ENCODE data around the gene ESYT1. TPM values are rescaled to one million over a fixed set of nuclear protein-coding genes. Genes with fewer than 3 reads are reported as not detected.

The ESYT1 gene, protein sequence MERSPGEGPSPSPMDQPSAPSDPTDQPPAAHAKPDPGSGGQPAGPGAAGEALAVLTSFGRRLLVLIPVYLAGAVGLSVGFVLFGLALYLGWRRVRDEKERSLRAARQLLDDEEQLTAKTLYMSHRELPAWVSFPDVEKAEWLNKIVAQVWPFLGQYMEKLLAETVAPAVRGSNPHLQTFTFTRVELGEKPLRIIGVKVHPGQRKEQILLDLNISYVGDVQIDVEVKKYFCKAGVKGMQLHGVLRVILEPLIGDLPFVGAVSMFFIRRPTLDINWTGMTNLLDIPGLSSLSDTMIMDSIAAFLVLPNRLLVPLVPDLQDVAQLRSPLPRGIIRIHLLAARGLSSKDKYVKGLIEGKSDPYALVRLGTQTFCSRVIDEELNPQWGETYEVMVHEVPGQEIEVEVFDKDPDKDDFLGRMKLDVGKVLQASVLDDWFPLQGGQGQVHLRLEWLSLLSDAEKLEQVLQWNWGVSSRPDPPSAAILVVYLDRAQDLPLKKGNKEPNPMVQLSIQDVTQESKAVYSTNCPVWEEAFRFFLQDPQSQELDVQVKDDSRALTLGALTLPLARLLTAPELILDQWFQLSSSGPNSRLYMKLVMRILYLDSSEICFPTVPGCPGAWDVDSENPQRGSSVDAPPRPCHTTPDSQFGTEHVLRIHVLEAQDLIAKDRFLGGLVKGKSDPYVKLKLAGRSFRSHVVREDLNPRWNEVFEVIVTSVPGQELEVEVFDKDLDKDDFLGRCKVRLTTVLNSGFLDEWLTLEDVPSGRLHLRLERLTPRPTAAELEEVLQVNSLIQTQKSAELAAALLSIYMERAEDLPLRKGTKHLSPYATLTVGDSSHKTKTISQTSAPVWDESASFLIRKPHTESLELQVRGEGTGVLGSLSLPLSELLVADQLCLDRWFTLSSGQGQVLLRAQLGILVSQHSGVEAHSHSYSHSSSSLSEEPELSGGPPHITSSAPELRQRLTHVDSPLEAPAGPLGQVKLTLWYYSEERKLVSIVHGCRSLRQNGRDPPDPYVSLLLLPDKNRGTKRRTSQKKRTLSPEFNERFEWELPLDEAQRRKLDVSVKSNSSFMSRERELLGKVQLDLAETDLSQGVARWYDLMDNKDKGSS
- total RNA-seq (10 to 100 TPM; 72.6 to 76.6 TPM), polyA plus RNA-seq (ENCODE audit: insufficient read length in 2 of 2) (10 to 100 TPM; 42.6 to 49.7 TPM)
- long read RNA-seq, donor 1, full-length matches to known transcripts, result 11 of 34 reads
- long read RNA-seq, donor 1, partial matches to known transcripts, result 23 of 34 reads
- long read RNA-seq, donor 1, other reads (novel, unspliced or antisense), result 0 of 34 reads
- long read RNA-seq, donor 2, full-length matches to known transcripts, result 1 of 1 reads
- long read RNA-seq, donor 2, partial matches to known transcripts, result 0 of 1 reads
- long read RNA-seq, donor 2, other reads (novel, unspliced or antisense), result 0 of 1 reads
- long read RNA-seq, donor 3, full-length matches to known transcripts, result 3 of 3 reads
- long read RNA-seq, donor 3, partial matches to known transcripts, result 0 of 3 reads
- long read RNA-seq, donor 3, other reads (novel, unspliced or antisense), result 0 of 3 reads
- long read RNA-seq, donor 4, full-length matches to known transcripts, result 15 of 99 reads
- long read RNA-seq, donor 4, partial matches to known transcripts, result 84 of 99 reads
- long read RNA-seq, donor 4, other reads (novel, unspliced or antisense), result 0 of 99 reads

- peak within 1 kb of the TSS; percentile 92 for H3K27ac ChIP-seq (ENCODE audit: low read depth, low read length)
- DNase-seq (ENCODE audit: low read depth in 4 of 6, low spot score in 6 of 6), result peak in 5 of 6 donors; percentile 95 to 100 (median 98)
- no peaks in the 10 kb centered on the region for H3K9me3 ChIP-seq (ENCODE audit: control insufficient read depth, insufficient read depth, low read length)
- under 1% methylated on average over 48 of the region's 49 CpGs for WGBS (ENCODE audit: insufficient coverage)
- no peaks in the 10 kb centered on the region for H3K27me3 ChIP-seq (ENCODE audit: control insufficient read depth, insufficient read depth, low read length)
- H3K4me1 ChIP-seq (ENCODE audit: control insufficient read depth, insufficient read depth, low read length), result peaks cover 30% of the 10 kb centered on the region
- H3K4me3 ChIP-seq (ENCODE audit: low read depth, low read length), result peak within 1 kb of the TSS; percentile 91
- peaks cover 35% of the 10 kb centered on the region for H3K36me3 ChIP-seq (ENCODE audit: control insufficient read depth, insufficient read depth, low read length)
Measured at GRCh38 chr12:56127888-56128669, at the start of gene ESYT1. Gene ESYT1, plus strand, starts transcription at chr12:56128267. Its CDS starts 53 bp downstream, at chr12:56128320.

DNA sequence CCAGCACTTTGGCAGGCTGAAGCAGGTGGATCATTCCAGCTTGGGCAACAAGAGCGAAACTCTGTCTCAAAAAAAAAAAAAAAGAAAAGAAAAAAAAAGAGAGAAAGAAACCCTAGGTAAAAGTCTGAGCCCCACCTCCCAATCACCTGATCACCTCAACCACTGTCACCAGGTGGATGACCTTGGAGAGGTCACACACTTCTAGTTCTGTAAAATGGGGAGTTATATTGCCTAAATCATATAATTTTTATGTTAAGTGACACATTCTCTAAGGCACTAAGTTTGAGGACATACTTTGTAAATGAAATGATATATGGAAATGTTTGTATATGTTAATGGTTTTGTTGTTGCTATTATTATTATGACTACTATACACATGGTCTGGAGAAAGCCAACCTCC, 49.6 kb upstream of the ESYT1 start:
- H3K9me3 ChIP-seq (ENCODE audit: control insufficient read depth, insufficient read depth, low read length), result no peaks in the 10 kb centered on the region
- WGBS (ENCODE audit: insufficient coverage), result no CpG with 5 or more reads among the region's 1 CpG
- peaks cover 31% of the 10 kb centered on the region for H3K27me3 ChIP-seq (ENCODE audit: control insufficient read depth, insufficient read depth, low read length)
- H3K4me1 ChIP-seq (ENCODE audit: control insufficient read depth, insufficient read depth, low read length), result peaks cover 35% of the 10 kb centered on the region
- no peaks in the 10 kb centered on the region for H3K36me3 ChIP-seq (ENCODE audit: control insufficient read depth, insufficient read depth, low read length)
- DNase-seq (ENCODE audit: low read depth in 4 of 6, low spot score in 6 of 6), result no peak
- H3K4me3 ChIP-seq (ENCODE audit: low read depth, low read length), result peak overlapping the region; percentile 78
- H3K27ac ChIP-seq (ENCODE audit: low read depth, low read length), result peak overlapping the region; percentile 88

DNA sequence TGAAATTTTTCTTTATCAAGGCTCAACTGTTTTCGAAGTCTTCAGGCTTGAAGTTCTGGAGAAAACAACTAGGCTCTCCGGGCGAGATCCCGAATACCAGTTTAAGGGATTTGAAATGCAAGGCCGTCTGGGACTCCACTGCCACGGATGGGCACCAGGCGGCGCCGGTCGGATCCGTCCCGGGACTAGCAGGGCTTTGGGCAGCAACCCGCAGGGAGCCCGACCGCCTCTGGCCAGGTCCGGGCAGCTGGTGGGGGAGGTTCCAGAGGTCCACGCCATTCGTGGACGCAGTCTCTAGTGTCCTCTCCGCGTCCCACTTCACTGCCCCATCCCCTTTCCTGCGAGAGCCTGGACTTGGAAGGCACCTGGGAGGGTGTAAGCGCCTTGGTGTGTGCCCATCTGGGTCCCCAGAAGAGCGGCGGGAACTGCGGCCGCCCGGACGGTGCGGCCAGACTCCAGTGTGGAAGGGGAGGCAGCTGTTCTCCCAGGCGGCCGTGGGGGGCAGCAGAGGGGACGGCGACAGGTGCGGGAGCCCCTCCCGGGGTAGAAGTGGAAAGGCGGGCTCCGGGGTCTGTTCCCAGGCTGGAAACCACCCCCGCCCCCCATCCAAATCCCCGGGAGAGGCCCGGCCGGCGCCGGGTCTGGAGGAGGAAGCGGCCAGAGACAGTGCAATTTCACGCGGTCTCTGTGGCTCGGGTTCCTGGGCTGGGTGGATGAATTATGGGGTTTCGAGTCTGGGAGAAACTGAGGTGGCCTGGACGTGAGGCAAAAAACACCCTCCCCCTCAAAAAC, 48.9 kb upstream of the ESYT1 start:
- Histone ChIP-seq H3K4me3 (ENCODE audit: low read depth, low read length) (peak overlapping the region; percentile 78), H3K27me3 (ENCODE audit: control insufficient read depth, insufficient read depth, low read length) (peaks cover 31% of the 10 kb centered on the region), H3K36me3 (ENCODE audit: control insufficient read depth, insufficient read depth, low read length) (no peaks in the 10 kb centered on the region), H3K9me3 (ENCODE audit: control insufficient read depth, insufficient read depth, low read length) (no peaks in the 10 kb centered on the region), H3K4me1 (ENCODE audit: control insufficient read depth, insufficient read depth, low read length) (peaks cover 39% of the 10 kb centered on the region), H3K27ac (ENCODE audit: low read depth, low read length) (peak overlapping the region; percentile 88)
- DNase-seq (ENCODE audit: low read depth in 4 of 6, low spot score in 6 of 6), result peak in 4 of 6 donors; percentile 33 to 82 (median 54)
- WGBS (ENCODE audit: insufficient coverage), result 2% methylated on average over 36 of the region's 50 CpGs

DNA sequence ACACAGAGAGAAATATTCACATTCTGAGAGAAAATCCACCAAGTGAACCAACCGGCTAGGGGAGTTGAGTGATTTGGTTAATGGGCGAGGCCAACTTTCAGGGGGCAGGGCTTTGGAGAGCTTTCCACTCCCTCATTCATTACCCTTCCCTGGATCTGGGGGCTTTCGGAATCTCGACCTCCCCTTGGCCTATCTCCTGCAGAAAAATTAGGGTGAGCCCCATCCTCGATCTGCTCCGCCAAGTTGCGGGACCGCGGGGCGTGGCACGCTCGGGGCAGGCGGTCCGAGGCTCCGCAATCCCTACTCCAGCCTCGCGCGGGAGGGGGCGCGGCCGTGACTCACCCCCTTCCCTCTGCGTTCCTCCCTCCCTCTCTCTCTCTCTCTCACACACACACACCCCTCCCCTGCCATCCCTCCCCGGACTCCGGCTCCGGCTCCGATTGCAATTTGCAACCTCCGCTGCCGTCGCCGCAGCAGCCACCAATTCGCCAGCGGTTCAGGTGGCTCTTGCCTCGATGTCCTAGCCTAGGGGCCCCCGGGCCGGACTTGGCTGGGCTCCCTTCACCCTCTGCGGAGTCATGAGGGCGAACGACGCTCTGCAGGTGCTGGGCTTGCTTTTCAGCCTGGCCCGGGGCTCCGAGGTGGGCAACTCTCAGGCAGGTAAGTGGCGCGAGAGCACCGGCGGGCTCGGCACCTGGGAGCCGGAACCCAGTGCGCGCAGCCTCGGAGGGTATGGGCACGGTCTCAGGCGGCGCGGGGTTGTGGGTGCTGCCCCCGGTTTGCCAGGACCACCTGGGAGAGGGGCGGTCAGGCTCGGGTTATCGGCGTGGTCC, 48.1 kb upstream of the ESYT1 start, which contains the start of gene ERBB3:
ERBB3 (plus strand) TSS at position 443 of the 833 bp plus-strand sequence; CDS start at position 579, 136 bp downstream.
- DNase-seq (ENCODE audit: low read depth in 4 of 6, low spot score in 6 of 6), result peak in 3 of 6 donors; percentile 29 to 74 (median 50)
- Histone ChIP-seq H3K27ac (ENCODE audit: low read depth, low read length) (peak within 1 kb of the TSS; percentile 88), H3K4me1 (ENCODE audit: control insufficient read depth, insufficient read depth, low read length) (peaks cover 46% of the 10 kb centered on the region), H3K27me3 (ENCODE audit: control insufficient read depth, insufficient read depth, low read length) (peaks cover 31% of the 10 kb centered on the region), H3K9me3 (ENCODE audit: control insufficient read depth, insufficient read depth, low read length) (no peaks in the 10 kb centered on the region), H3K4me3 (ENCODE audit: low read depth, low read length) (peak within 1 kb of the TSS; percentile 78), H3K36me3 (ENCODE audit: control insufficient read depth, insufficient read depth, low read length) (peaks cover 2% of the 10 kb centered on the region)
- WGBS (ENCODE audit: insufficient coverage), result under 1% methylated on average over 57 of the region's 59 CpGs

- peaks cover 7% of the 10 kb centered on the region for H3K36me3 ChIP-seq (ENCODE audit: control insufficient read depth, insufficient read depth, low read length)
- H3K27me3 ChIP-seq (ENCODE audit: control insufficient read depth, insufficient read depth, low read length), result peaks cover 31% of the 10 kb centered on the region
- no peaks in the 10 kb centered on the region for H3K9me3 ChIP-seq (ENCODE audit: control insufficient read depth, insufficient read depth, low read length)
- H3K4me3 ChIP-seq (ENCODE audit: low read depth, low read length), result peak overlapping the region; percentile 78
- no peak for DNase-seq (ENCODE audit: low read depth in 4 of 6, low spot score in 6 of 6)
- H3K27ac ChIP-seq (ENCODE audit: low read depth, low read length), result peak overlapping the region; percentile 88
- 21% methylated on average over 11 of the region's 20 CpGs for WGBS (ENCODE audit: insufficient coverage)
- peaks cover 49% of the 10 kb centered on the region for H3K4me1 ChIP-seq (ENCODE audit: control insufficient read depth, insufficient read depth, low read length)
Measured at GRCh38 chr12:56080556-56081138, 47.4 kb upstream of the ESYT1 start.

- H3K4me1 ChIP-seq (ENCODE audit: control insufficient read depth, insufficient read depth, low read length), result peaks cover 49% of the 10 kb centered on the region
- WGBS (ENCODE audit: insufficient coverage), result 31% methylated on average over 2 of the region's 6 CpGs
- peaks cover 11% of the 10 kb centered on the region for H3K36me3 ChIP-seq (ENCODE audit: control insufficient read depth, insufficient read depth, low read length)
- no peaks in the 10 kb centered on the region for H3K9me3 ChIP-seq (ENCODE audit: control insufficient read depth, insufficient read depth, low read length)
- DNase-seq (ENCODE audit: low read depth in 4 of 6, low spot score in 6 of 6), result peak in 2 of 6 donors; percentile 54 to 73
- peak overlapping the region; percentile 78 for H3K4me3 ChIP-seq (ENCODE audit: low read depth, low read length)
- peaks cover 31% of the 10 kb centered on the region for H3K27me3 ChIP-seq (ENCODE audit: control insufficient read depth, insufficient read depth, low read length)
- peak overlapping the region; percentile 88 for H3K27ac ChIP-seq (ENCODE audit: low read depth, low read length)
Measured at GRCh38 chr12:56081393-56082347, 46.4 kb upstream of the ESYT1 start.

Measured in spinal cord (tissue), 10 donors.